Breast epithelium (tissue), 3 donors: Measurements from ENCODE around the gene AHNAK2.

Experiments
- POLR2A ChIP-seq: fragments of 450-650 bp; IDR thresholded peaks from one replicate; pipeline ENCODE4 v1.6.1; 2016; ENCODE audit warnings: antibody characterized with exemption, mild to moderate bottlenecking, moderate library complexity
- TF ChIP-seq, protein P1 (sequence below), 3 donors: fragments of 450-650 bp; IDR thresholded peaks; one replicate each; pipeline ENCODE4 v1.5.1; 2016 to 2017; ENCODE audit warnings: antibody characterized with exemption in 3 of 3, mild to moderate bottlenecking in 3 of 3, moderate library complexity in 3 of 3

DNA sequence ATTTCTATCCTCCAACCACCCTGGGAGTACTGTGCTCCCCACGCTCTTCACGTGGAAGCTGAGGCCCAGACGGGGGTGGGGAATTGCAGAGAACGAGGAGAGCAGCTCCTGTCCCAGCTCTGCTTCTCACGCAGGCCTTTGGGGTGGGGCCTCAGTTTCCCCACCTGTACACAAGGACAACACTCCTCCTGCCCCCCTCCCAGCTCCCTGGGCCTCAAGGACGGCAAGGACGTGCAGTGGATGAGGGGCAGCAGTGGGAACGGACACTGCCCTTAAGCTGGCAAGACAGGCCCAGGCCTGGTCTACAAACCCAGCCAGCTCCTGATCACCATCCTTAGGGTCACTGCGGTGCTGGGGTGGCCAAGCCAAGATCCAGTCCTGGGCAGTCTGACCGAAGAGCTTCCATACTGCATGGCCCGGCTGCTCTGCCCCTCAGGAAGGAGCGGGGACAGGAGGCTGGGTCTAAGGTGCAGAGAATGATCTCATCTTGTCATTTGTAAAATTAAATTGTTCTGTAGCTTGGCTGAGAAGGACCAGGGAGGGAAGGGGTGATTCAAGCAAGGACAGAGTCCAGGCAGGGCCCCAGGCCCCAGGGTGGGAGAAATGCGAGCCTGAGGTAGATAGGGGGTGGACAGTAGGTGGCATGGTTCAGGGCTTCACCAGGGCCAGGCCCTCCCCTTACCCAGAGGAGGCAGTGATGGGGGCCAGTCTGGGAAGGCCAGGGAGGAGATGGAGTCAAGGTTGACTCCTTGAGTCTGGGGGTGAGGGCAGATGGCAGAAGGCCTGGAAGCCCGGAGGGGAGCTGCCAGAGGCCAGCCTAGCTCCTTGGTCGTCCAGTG lies 6.1 kb upstream of the AHNAK2 start:
- TF ChIP-seq, protein P1, sequence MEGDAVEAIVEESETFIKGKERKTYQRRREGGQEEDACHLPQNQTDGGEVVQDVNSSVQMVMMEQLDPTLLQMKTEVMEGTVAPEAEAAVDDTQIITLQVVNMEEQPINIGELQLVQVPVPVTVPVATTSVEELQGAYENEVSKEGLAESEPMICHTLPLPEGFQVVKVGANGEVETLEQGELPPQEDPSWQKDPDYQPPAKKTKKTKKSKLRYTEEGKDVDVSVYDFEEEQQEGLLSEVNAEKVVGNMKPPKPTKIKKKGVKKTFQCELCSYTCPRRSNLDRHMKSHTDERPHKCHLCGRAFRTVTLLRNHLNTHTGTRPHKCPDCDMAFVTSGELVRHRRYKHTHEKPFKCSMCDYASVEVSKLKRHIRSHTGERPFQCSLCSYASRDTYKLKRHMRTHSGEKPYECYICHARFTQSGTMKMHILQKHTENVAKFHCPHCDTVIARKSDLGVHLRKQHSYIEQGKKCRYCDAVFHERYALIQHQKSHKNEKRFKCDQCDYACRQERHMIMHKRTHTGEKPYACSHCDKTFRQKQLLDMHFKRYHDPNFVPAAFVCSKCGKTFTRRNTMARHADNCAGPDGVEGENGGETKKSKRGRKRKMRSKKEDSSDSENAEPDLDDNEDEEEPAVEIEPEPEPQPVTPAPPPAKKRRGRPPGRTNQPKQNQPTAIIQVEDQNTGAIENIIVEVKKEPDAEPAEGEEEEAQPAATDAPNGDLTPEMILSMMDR (IDR thresholded peaks at IDR 0.05): no peak
- TF ChIP-seq POLR2A: no peak
